Heart right ventricle (tissue), 16 donors: Measurements from ENCODE around the gene SMIM33. TPM values are rescaled to one million over a fixed set of nuclear protein-coding genes. Genes with fewer than 3 reads are reported as not detected.

Source experiments
- ATAC-seq, 8 donors: fragments of 200-7000 bp; cut with Tn5 transposase; one replicate each; pipeline ENCODE4 v1.9.1; 2020; ENCODE audit warnings: mild to moderate bottlenecking in 8 of 8, moderate library complexity in 8 of 8, moderate number of reproducible peaks in 1 of 8
- DNase-seq, 2 donors: peaks; one replicate each; pipeline ENCODE4 v3.0.0-alpha.2; 2020
- H3K27ac ChIP-seq, 10 donors: fragments of 200-600 bp; sonication (generic) in 2 of 10; one replicate each; pipeline versions ENCODE4 v1.5.0 to v1.8.0; 2020 to 2022; ENCODE audit warnings: mild to moderate bottlenecking in 3 of 10
- H3K27me3 ChIP-seq, 7 donors: fragments of 200-600 bp; one replicate each; pipeline ENCODE4 v1.8.0; 2021 to 2022; ENCODE audit warnings: mild to moderate bottlenecking in 2 of 7
- H3K36me3 ChIP-seq, 9 donors: fragments of 200-600 bp; sonication (generic) in 1 of 9; one replicate each; pipeline versions ENCODE4 v1.5.0 to v1.8.0; 2020 to 2022; ENCODE audit warnings: mild to moderate bottlenecking in 2 of 9
- H3K4me1 ChIP-seq, 9 donors: fragments of 200-600 bp; sonication (generic) in 1 of 9; one replicate each; pipeline versions ENCODE4 v1.5.0 to v1.8.0; 2020 to 2022; ENCODE audit warnings: mild to moderate bottlenecking in 4 of 9
- H3K4me3 ChIP-seq, 10 donors: fragments of 200-600 bp; sonication (generic) in 2 of 10; one replicate each; pipeline versions ENCODE4 v1.5.0 to v1.8.0; 2020 to 2022; ENCODE audit warnings: mild to moderate bottlenecking in 7 of 10, moderate library complexity in 2 of 10
- H3K9me3 ChIP-seq, 11 donors: fragments of 200-600 bp in 10 of 11; sonication (generic) in 2 of 11; one replicate each; pipeline versions ENCODE4 v1.5.0 to v1.8.0; 2013 to 2022; ENCODE audit warnings: mild to moderate bottlenecking in 2 of 11, control low read depth in 1 of 11, moderate library complexity in 1 of 11
- CTCF ChIP-seq, 9 donors: fragments of 200-600 bp; sonication (generic) in 2 of 9; IDR thresholded peaks; one replicate each; pipeline versions ENCODE4 v1.5.0 to v1.8.0; 2021 to 2022; ENCODE audit warnings: antibody characterized with exemption in 9 of 9, mild to moderate bottlenecking in 5 of 9, moderate library complexity in 1 of 9
- WGBS, 2 donors: extraction: QIAGEN DNeasy Blood & Tissue Kit; methylation state at CpG; one replicate each; pipeline ENCODE4 v1.1.7; 2013; ENCODE audit warnings: inconsistent platforms in 1 of 2; 5-methylcytosine and 5-hydroxymethylcytosine counted together
- intact Hi-C, 10 donors: fragments of 100-400 bp; cut with DNase I; formaldehyde crosslinking; loops; one replicate each; pipeline versions ENCODE4 v1.11.1 to v1.14.2; 2022
- long read RNA-seq, 3 donors: library from polyadenylated mRNA; unstranded; transcript quantifications; one replicate each; pipeline ENCODE4 v2.0.0, GENCODE V29; 2020 to 2021
- polyA plus RNA-seq, 2 donors: library from polyadenylated mRNA; stranded (reverse); fragments of 200-250 nt; gene quantifications; one replicate each; pipeline ENCODE4 v1.2.3, GENCODE V29; 2013
- total RNA-seq, 10 donors: library from RNA; stranded (reverse); fragmentation: NEBNext Ultra II Directional in 3 of 10; extraction: Animal tissue kit (Norgen Biotek cat#: 25700) in 3 of 10; gene quantifications; one replicate each; pipeline versions ENCODE4 v1.2.1 to v1.2.4, GENCODE V29; 2021 to 2023
- donor health status: Arrhythmogenic right ventricular cardiomyopathy.
- donor health status: ischemic (EF 13 %, LVEDD 7.1; RV severe dilation, severe dysfunction).
- donor health status: healthy with polysubstance abuse.
- donor health status: DM: no; HTN: yes; CAD: no.
- donor health status: DM: no; HTN: no; CAD: no.
- donor health status: ischemic (EF 25% LVEDD 6.9; RV normal size, moderate dysfunction).
- donor health status: ischemic (EF 25% LVEDD 5.7; RV mildly dilated, moderate dysfunction).
- donor health status: healthy.
- donor health status: DM: yes; HTN: yes; CAD: no.
- donor health status: Ischemic cardiomyopathy.
- donor health status: ischemic (EF 35%, LVEDD 5.7; RV mildly dilated, moderate dysfunction).
- donor health status: nonischemic (EF 11% LVEDD 7.7; RV severe dilation, severe dysfunction).
- donor health status: DM: yes; HTN: yes; CAD: no.
- donor health status: PGD.
- donor health status: ischemic (EF 29% LVEDD 5.4; RV normal size, mild dysfunction).
- donor health status: nonischemic (EF 23%, LVEDD 6.1; RV moderate dilation, normal function).

Gene SMIM33
- total RNA-seq, result not detected
- not detected for polyA plus RNA-seq
- long read RNA-seq, donor 1, result 0 reads
- long read RNA-seq, donor 2, result 0 reads
- long read RNA-seq, donor 3, result 0 reads

GRCh38 chr5:139470821-139471300, at the start of gene SMIM33:
TSS of gene SMIM33 (plus strand) at chr5:139471004. CDS start at chr5:139471122, 118 bp downstream.
- Histone ChIP-seq H3K27me3 (no peaks in the 10 kb centered on the region), H3K4me1 (peaks cover 2 to 50% (median 34%) of the 10 kb centered on the region in 9 donors), H3K27ac (peak within 1 kb of the TSS in 2 of 10 donors; percentile 26 to 73), H3K9me3 (no peaks in the 10 kb centered on the region), H3K4me3 (peak within 1 kb of the TSS in 1 of 10 donors; percentile 20), H3K36me3 (peaks cover 0 to 15% (median 1%) of the 10 kb centered on the region in 9 donors)
- intact Hi-C loops, result no loop called here
- ATAC-seq, result peak in 2 of 8 donors; percentile 15 to 32
- no peak for DNase-seq
- 58% methylated on average over 9 of the region's 9 CpGs for WGBS, 2 donors
- no peak for TF ChIP-seq CTCF (IDR thresholded peaks at IDR 0.05)

GRCh38 chr5:139422307-139422893, 48.4 kb upstream of the SMIM33 start:
- DNase-seq, result peak in 1 of 2 donors; percentile 61
- no peaks in the 10 kb centered on the region for H3K9me3 ChIP-seq
- peaks cover 0 to 97% (median 21%) of the 10 kb centered on the region in 9 donors for H3K36me3 ChIP-seq
- ATAC-seq, result peak in 4 of 8 donors; percentile 17 to 55 (median 33)
- peaks cover 16 to 33% (median 27%) of the 10 kb centered on the region in 9 donors for H3K4me1 ChIP-seq
- no peak overlapping the region for H3K4me3 ChIP-seq
- TF ChIP-seq CTCF (IDR thresholded peaks at IDR 0.05), result peak; percentile 49 to 95 (median 85)
- 41 to 46% methylated on average over 5 of the region's 5 CpGs for WGBS, 2 donors
- no peaks in the 10 kb centered on the region for H3K27me3 ChIP-seq
- peak overlapping the region in 1 of 10 donors; percentile 12 for H3K27ac ChIP-seq
- intact Hi-C loops, result loop anchor here (1.0 to 10.0 kb wide), 10 partner anchors 90 to 342 kb away; no protein-coding TSS in a partner anchor

DNA sequence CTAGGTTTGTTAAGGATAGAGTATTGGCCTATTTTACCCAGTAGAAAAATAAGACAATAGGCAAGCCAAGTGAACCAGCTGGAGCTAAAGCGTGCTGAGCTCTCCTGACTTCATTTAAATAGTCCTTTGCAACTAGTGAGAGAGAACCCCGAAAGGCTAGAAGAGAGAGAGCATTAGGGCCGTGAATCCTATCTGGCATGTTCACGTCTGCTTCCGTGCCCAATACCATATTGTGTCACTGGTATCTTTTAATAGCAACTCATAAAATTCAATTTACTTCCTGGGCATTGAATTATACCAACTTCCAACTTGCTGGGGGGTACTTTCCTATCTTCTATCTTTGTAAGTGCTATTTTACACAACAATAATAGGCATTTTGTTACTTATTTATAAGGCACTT, 45.3 kb upstream of the SMIM33 start:
- Histone ChIP-seq H3K4me1 (peaks cover 0 to 3% (median 0%) of the 10 kb centered on the region in 9 donors), H3K27ac (no peak overlapping the region), H3K27me3 (no peaks in the 10 kb centered on the region), H3K36me3 (peaks cover 0 to 98% (median 34%) of the 10 kb centered on the region in 9 donors), H3K9me3 (no peaks in the 10 kb centered on the region), H3K4me3 (no peak overlapping the region)
- TF ChIP-seq CTCF (IDR thresholded peaks at IDR 0.05), result no peak
- intact Hi-C loops, result loop anchor here in 7 of 10 donors (2.0 to 10.0 kb wide), 5 partner anchors 87 to 339 kb away; no protein-coding TSS in a partner anchor
- DNase-seq (no peak), ATAC-seq (no peak)
- WGBS, 2 donors, result 92 to 93% methylated on average over 5 of the region's 5 CpGs

DNA sequence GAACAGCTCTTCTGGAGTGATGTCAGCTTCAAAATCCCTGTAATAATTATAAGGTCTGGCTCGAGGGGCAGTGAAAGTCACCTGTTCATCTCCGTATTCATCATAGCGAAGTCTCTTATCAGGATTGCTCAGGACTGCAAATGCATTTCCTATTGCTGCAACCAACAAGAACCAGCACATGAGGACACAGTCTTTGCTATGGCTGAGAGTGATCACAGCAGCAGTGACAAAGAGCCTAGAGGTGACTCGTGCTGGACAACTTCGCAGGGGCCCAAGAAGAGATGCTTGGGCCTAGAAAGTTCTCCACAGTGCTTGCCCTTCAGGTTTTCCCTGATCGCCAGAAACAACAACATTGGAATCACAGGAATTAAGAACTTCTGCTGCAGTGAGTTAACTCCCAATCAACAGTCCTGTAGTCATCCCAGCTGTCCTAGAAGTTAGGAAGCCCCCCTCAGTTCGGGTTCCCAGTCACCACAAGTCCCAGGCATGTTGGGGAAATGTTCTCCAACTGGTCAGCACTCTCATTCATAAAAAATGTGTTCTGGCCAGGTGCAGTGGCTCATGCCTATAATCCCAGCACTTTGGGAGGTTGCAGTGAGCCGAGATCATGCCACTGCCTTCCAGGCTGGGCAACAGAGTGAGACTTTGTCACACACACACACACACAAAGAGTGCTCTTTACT, 44.5 kb upstream of the SMIM33 start:
- H3K36me3 ChIP-seq, result peaks cover 0 to 98% (median 28%) of the 10 kb centered on the region in 9 donors
- H3K4me1 ChIP-seq, result peaks cover 0 to 3% (median 0%) of the 10 kb centered on the region in 9 donors
- ATAC-seq, result no peak
- no peak for DNase-seq
- H3K9me3 ChIP-seq, result no peaks in the 10 kb centered on the region
- no peaks in the 10 kb centered on the region for H3K27me3 ChIP-seq
- intact Hi-C loops, result loop anchor here in 7 of 10 donors (1.0 to 10.0 kb wide), 5 partner anchors 82 to 338 kb away; no protein-coding TSS in a partner anchor
- 69 to 82% methylated on average over 8 of the region's 8 CpGs for WGBS, 2 donors
- H3K27ac ChIP-seq, result no peak overlapping the region
- TF ChIP-seq CTCF (IDR thresholded peaks at IDR 0.05), result no peak
- no peak overlapping the region for H3K4me3 ChIP-seq
